Tibial nerve (tissue), 4 donors: Measurements from ENCODE around the gene SHISAL1. TPM values are rescaled to one million over a fixed set of nuclear protein-coding genes. Genes with fewer than 3 reads are reported as not detected.

Source experiments
- DNase-seq, 2 donors: peaks; one replicate each; pipeline ENCODE4 v3.0.0-alpha.2; 2019; ENCODE audit warnings: low spot score in 2 of 2
- H3K27ac ChIP-seq, 4 donors: fragments of 200-600 bp; sonication (generic) in 3 of 4; one replicate each; pipeline ENCODE4 v1.5.1; 2017 to 2019; ENCODE audit warnings: mild to moderate bottlenecking in 1 of 4
- H3K27me3 ChIP-seq, 2 donors: fragments of 200-600 bp; sonication (generic) in 1 of 2; one replicate each; pipeline versions ENCODE4 v1.5.1 to v1.6.0; 2017 to 2019
- H3K36me3 ChIP-seq, 3 donors: fragments of 200-600 bp; sonication (generic); one replicate each; pipeline ENCODE4 v1.5.1; 2018 to 2019
- H3K4me1 ChIP-seq, 4 donors: fragments of 200-600 bp; sonication (generic) in 3 of 4; one replicate each; pipeline ENCODE4 v1.5.1; 2017 to 2019
- H3K4me3 ChIP-seq, 4 donors: fragments of 200-600 bp; sonication (generic) in 3 of 4; one replicate each; pipeline ENCODE4 v1.5.1; 2017 to 2019; ENCODE audit warnings: mild to moderate bottlenecking in 1 of 4, moderate library complexity in 1 of 4
- H3K9me3 ChIP-seq, 4 donors: fragments of 200-600 bp; sonication (generic) in 3 of 4; one replicate each; pipeline ENCODE4 v1.5.1; 2017 to 2019
- CTCF ChIP-seq, 5 experiments: fragments of 200-600 bp in 3 of 5; fragments of 450-650 bp in 2 of 5; sonication (generic) in 3 of 5; IDR thresholded peaks; one replicate each; pipeline ENCODE4 v1.5.1; 2016 to 2019; ENCODE audit warnings: antibody characterized with exemption in 5 of 5, mild to moderate bottlenecking in 3 of 5, moderate library complexity in 2 of 5
- EP300 ChIP-seq, 2 donors: sonication (generic); formaldehyde crosslinking; IDR thresholded peaks; one replicate each; pipeline ENCODE4 v1.6.1; 2017; ENCODE audit warnings: antibody characterized with exemption in 2 of 2, mild to moderate bottlenecking in 1 of 2
- POLR2A ChIP-seq, 2 donors: fragments of 450-650 bp; IDR thresholded peaks; one replicate each; pipeline ENCODE4 v1.6.1; 2017; ENCODE audit warnings: antibody characterized with exemption in 2 of 2, mild to moderate bottlenecking in 2 of 2, moderate library complexity in 2 of 2
- WGBS, 2 donors: methylation state at CpG; one replicate each; pipeline ENCODE4 v1.1.5; 2018; 5-methylcytosine and 5-hydroxymethylcytosine counted together
- total RNA-seq, 4 donors: library from RNA; depleted of rRNA; stranded (reverse); fragments of >200 nt; gene quantifications; one replicate each; pipeline ENCODE4 v1.1.0, GENCODE V29; 2016

Gene SHISAL1
- total RNA-seq, 4 donors from 2014 or later, result 0.22 to 1.0 (median 0.59) TPM

- no peak overlapping the region for H3K27ac ChIP-seq
- H3K36me3 ChIP-seq, result no peaks in the 10 kb centered on the region
- WGBS, 2 donors, result 44 to 57% methylated on average over 5 of the region's 5 CpGs
- H3K9me3 ChIP-seq, result no peaks in the 10 kb centered on the region
- H3K4me3 ChIP-seq, result no peak overlapping the region
- H3K4me1 ChIP-seq, result no peaks in the 10 kb centered on the region
- DNase-seq, result no peak
- TF ChIP-seq POLR2A (IDR thresholded peaks at IDR 0.05) (no peak), EP300 (IDR thresholded peaks at IDR 0.05) (no peak), CTCF (IDR thresholded peaks at IDR 0.05) (no peak)
- H3K27me3 ChIP-seq, result no peaks in the 10 kb centered on the region
Observed at GRCh38 chr22:44275631-44275995, 37.1 kb downstream of the SHISAL1 start.

GRCh38 chr22:44274918-44275630, 37.7 kb downstream of the SHISAL1 start:
- no peak overlapping the region for H3K4me3 ChIP-seq
- H3K27ac ChIP-seq, result no peak overlapping the region
- no peak for TF ChIP-seq POLR2A (IDR thresholded peaks at IDR 0.05)
- no peak for TF ChIP-seq EP300 (IDR thresholded peaks at IDR 0.05)
- TF ChIP-seq CTCF (IDR thresholded peaks at IDR 0.05), result no peak
- 89 to 91% methylated on average over 22 of the region's 22 CpGs for WGBS, 2 donors
- H3K9me3 ChIP-seq, result no peaks in the 10 kb centered on the region
- H3K27me3 ChIP-seq, result no peaks in the 10 kb centered on the region
- no peak for DNase-seq
- H3K4me1 ChIP-seq, result no peaks in the 10 kb centered on the region
- H3K36me3 ChIP-seq, result no peaks in the 10 kb centered on the region

DNA sequence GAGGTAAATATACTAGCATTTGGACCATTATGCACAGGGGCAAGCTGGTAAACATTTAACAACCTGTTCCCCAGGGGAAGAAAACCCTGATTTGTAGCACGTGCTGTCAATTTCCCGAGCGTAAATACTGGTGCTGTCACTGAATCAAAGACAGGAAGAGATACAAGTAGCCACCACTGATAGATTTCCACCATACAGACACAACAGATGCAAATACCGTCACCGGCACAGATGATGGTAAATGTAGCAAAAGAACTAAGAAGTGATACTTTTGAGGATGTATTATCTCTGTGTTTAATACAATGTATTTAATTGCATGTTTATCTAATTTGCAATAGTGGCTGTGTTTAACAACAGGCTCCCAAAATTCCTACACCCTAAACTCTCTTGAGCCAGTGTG, 39.6 kb downstream of the SHISAL1 start:
- DNase-seq, result no peak
- Histone ChIP-seq H3K4me1 (no peaks in the 10 kb centered on the region), H3K27me3 (no peaks in the 10 kb centered on the region), H3K9me3 (no peaks in the 10 kb centered on the region), H3K4me3 (no peak overlapping the region), H3K36me3 (no peaks in the 10 kb centered on the region), H3K27ac (no peak overlapping the region)
- 70 to 74% methylated on average over 5 of the region's 5 CpGs for WGBS, 2 donors
- TF ChIP-seq POLR2A (IDR thresholded peaks at IDR 0.05) (no peak), CTCF (IDR thresholded peaks at IDR 0.05) (no peak), EP300 (IDR thresholded peaks at IDR 0.05) (no peak)

GRCh38 chr22:44272401-44272771, 40.4 kb downstream of the SHISAL1 start:
- no peak for DNase-seq
- Histone ChIP-seq H3K27ac (no peak overlapping the region), H3K4me3 (no peak overlapping the region), H3K9me3 (no peaks in the 10 kb centered on the region), H3K27me3 (no peaks in the 10 kb centered on the region), H3K4me1 (no peaks in the 10 kb centered on the region), H3K36me3 (no peaks in the 10 kb centered on the region)
- TF ChIP-seq POLR2A (IDR thresholded peaks at IDR 0.05) (no peak), CTCF (IDR thresholded peaks at IDR 0.05) (no peak), EP300 (IDR thresholded peaks at IDR 0.05) (no peak)
- 24 to 36% methylated on average over 5 of the region's 5 CpGs for WGBS, 2 donors

DNA sequence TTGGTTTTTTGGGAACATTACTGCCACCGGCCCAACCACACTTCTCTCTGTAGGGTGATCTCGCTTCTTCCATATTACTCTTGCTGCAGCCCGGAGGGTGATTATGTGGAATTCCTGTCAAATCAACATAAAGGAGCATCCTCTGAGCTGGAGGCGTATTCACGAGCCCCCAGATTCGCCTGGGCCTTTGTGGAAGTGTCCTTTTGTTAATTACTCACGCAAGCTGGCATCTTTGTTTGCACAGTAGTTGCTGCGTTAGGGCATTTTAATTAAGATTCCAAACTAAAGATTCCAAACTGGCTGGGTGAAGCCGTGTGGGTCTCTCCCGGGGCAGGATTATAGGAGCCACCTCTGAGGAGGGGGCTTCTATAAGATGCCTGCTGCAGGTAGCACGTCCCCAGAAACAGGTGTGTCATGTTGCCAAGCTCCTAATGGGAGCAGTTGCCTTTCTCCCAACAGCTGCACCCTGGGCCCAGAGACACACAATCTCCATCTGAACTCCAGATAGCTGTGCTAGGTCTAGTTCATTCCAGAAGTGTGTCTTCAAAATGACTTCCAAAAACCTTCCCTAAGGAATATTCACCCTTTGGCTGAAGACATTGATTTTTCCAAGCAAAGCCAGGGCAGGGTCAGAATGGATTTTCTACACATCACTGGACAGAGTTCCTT, 40.9 kb downstream of the SHISAL1 start:
- Histone ChIP-seq H3K27ac (no peak overlapping the region), H3K36me3 (no peaks in the 10 kb centered on the region)

More for the DNA sequence above, 40.9 kb downstream of the SHISAL1 start:
- Histone ChIP-seq H3K27me3 (no peaks in the 10 kb centered on the region), H3K4me1 (no peaks in the 10 kb centered on the region), H3K4me3 (no peak overlapping the region), H3K9me3 (no peaks in the 10 kb centered on the region)
- DNase-seq, result no peak
- TF ChIP-seq EP300 (IDR thresholded peaks at IDR 0.05), result no peak
- no peak for TF ChIP-seq POLR2A (IDR thresholded peaks at IDR 0.05)
- TF ChIP-seq CTCF (IDR thresholded peaks at IDR 0.05), result no peak
- WGBS, 2 donors, result 67 to 84% methylated on average over 11 of the region's 11 CpGs
